ENCODE results near the gene HACL1.

HACL1 gene

GRCh38 chr3:15562560-15562959 lies 38.8 kb downstream of the HACL1 start:
- in situ Hi-C loops (cut with MboI; ENCODE audit: low pct_unique_long_range_greater_than_20kb, low sequenced_read_pairs, unreplicated experiment) = loop anchor here (25.0 kb wide), 1 partner anchor 300 kb away; no protein-coding TSS in a partner anchor
- no peak for DNase-seq (ENCODE audit: low spot score)
- no peak for TF ChIP-seq CTCF (IDR thresholded peaks at IDR 0.05; ENCODE audit: extremely low read depth, insufficient read depth, missing control alignments)

- in situ Hi-C loops (cut with MboI; ENCODE audit: low pct_unique_long_range_greater_than_20kb, low sequenced_read_pairs, unreplicated experiment) = loop anchor here (25.0 kb wide), 1 partner anchor 296 kb away; no protein-coding TSS in a partner anchor
- DNase-seq (ENCODE audit: low spot score) = no peak
- no peak for TF ChIP-seq CTCF (IDR thresholded peaks at IDR 0.05; ENCODE audit: extremely low read depth, insufficient read depth, missing control alignments)
These were observed 42.8 kb downstream of the HACL1 start for GRCh38 chr3:15558581-15558980.

GRCh38 chr3:15557511-15557946 lies 43.8 kb downstream of the HACL1 start:
- TF ChIP-seq CTCF (IDR thresholded peaks at IDR 0.05; ENCODE audit: extremely low read depth, insufficient read depth, missing control alignments) = peak; percentile 43
- DNase-seq (ENCODE audit: low spot score) = peak; percentile 39
- in situ Hi-C loops (cut with MboI; ENCODE audit: low pct_unique_long_range_greater_than_20kb, low sequenced_read_pairs, unreplicated experiment) = loop anchor here (25.0 kb wide), 1 partner anchor 295 kb away; no protein-coding TSS in a partner anchor

GRCh38 chr3:15556512-15556911 lies 44.9 kb downstream of the HACL1 start:
- no peak for TF ChIP-seq CTCF (IDR thresholded peaks at IDR 0.05; ENCODE audit: extremely low read depth, insufficient read depth, missing control alignments)
- DNase-seq (ENCODE audit: low spot score) = peak; percentile 48
- in situ Hi-C loops (cut with MboI; ENCODE audit: low pct_unique_long_range_greater_than_20kb, low sequenced_read_pairs, unreplicated experiment) = loop anchor here (25.0 kb wide), 1 partner anchor 294 kb away; no protein-coding TSS in a partner anchor

GRCh38 chr3:15553749-15554148 lies 47.6 kb downstream of the HACL1 start:
- in situ Hi-C loops (cut with MboI; ENCODE audit: low pct_unique_long_range_greater_than_20kb, low sequenced_read_pairs, unreplicated experiment) = loop anchor here (25.0 kb wide), 1 partner anchor 291 kb away; no protein-coding TSS in a partner anchor
- DNase-seq (ENCODE audit: low spot score) = no peak
- TF ChIP-seq CTCF (IDR thresholded peaks at IDR 0.05; ENCODE audit: extremely low read depth, insufficient read depth, missing control alignments) = no peak

GRCh38 chr3:15551902-15552301 lies 49.5 kb downstream of the HACL1 start:
- TF ChIP-seq CTCF (IDR thresholded peaks at IDR 0.05; ENCODE audit: extremely low read depth, insufficient read depth, missing control alignments) = no peak
- in situ Hi-C loops (cut with MboI; ENCODE audit: low pct_unique_long_range_greater_than_20kb, low sequenced_read_pairs, unreplicated experiment) = loop anchor here (25.0 kb wide), 1 partner anchor 290 kb away; no protein-coding TSS in a partner anchor
- no peak for DNase-seq (ENCODE audit: low spot score)
